Fibroblast of lung (primary cell): ENCODE measurements around the gene AKT1. TPM values are rescaled to one million over a fixed set of nuclear protein-coding genes. Genes with fewer than 3 reads are reported as not detected.

Experiments used
- DNase-seq, 2 donors: peaks; one replicate each; pipeline versions ENCODE4 v3.0.0 to v3.0.0-alpha.2; 2010; ENCODE audit warnings: low read depth in 2 of 2
- H2AFZ ChIP-seq: 2 replicates; pipeline ENCODE4 v1.5.1; 2012; ENCODE audit warnings: low read length, control low read depth, inconsistent platforms
- H3K27ac ChIP-seq: 2 replicates; pipeline ENCODE4 v1.5.1; 2011; ENCODE audit warnings: low read length, control low read depth; ENCODE audit not compliant: insufficient read depth
- H3K27me3 ChIP-seq: 2 replicates; pipeline ENCODE4 v1.5.1; 2011; ENCODE audit warnings: mild to moderate bottlenecking, low read length; ENCODE audit not compliant: control insufficient read depth, insufficient read depth
- H3K36me3 ChIP-seq: 2 replicates; pipeline ENCODE4 v1.5.1; 2011; ENCODE audit warnings: low read length; ENCODE audit not compliant: control insufficient read depth, insufficient read depth
- H3K4me1 ChIP-seq: 2 replicates; pipeline ENCODE4 v1.5.1; 2011; ENCODE audit warnings: low read length; ENCODE audit not compliant: control insufficient read depth, insufficient read depth; ENCODE audit errors: extremely low read depth
- H3K4me2 ChIP-seq: 2 replicates; pipeline ENCODE4 v1.5.1; 2011; ENCODE audit warnings: low read length, control low read depth; ENCODE audit not compliant: insufficient read depth; ENCODE audit errors: extremely low read depth
- H3K4me3 ChIP-seq, 4 experiments: fragments of 200-600 bp in 1 of 4; sonication (generic) in 1 of 4; replicated peaks in 1 of 4; 2 replicates each; pipeline ENCODE4 v1.5.1; 2011 to 2016; ENCODE audit warnings: low read length in 4 of 4, low read depth in 3 of 4, mild to moderate bottlenecking in 3 of 4, control low read depth in 2 of 4, inconsistent platforms in 1 of 4, mixed read lengths in 1 of 4; ENCODE audit not compliant: insufficient read depth in 1 of 4; ENCODE audit errors: control extremely low read depth in 1 of 4
- H3K79me2 ChIP-seq: 2 replicates; pipeline ENCODE4 v1.5.1; 2012; ENCODE audit warnings: mild to moderate bottlenecking, low read length, inconsistent platforms; ENCODE audit not compliant: control insufficient read depth, insufficient read depth
- H3K9ac ChIP-seq: 2 replicates; pipeline ENCODE4 v1.5.1; 2011; ENCODE audit warnings: mild to moderate bottlenecking, low read length, control low read depth; ENCODE audit not compliant: insufficient read depth
- H3K9me3 ChIP-seq: 2 replicates; pipeline ENCODE4 v1.5.1; 2012; ENCODE audit warnings: low read depth, low read length; ENCODE audit not compliant: control insufficient read depth, insufficient read depth
- H4K20me1 ChIP-seq: 2 replicates; pipeline ENCODE4 v1.5.1; 2011; ENCODE audit warnings: low read length; ENCODE audit not compliant: control insufficient read depth, insufficient read depth; ENCODE audit errors: extremely low read depth
- EZH2 ChIP-seq: IDR thresholded peaks from 2 replicates; pipeline ENCODE4 v1.5.1; 2012; ENCODE audit warnings: low read length, control low read depth, mild to moderate bottlenecking; ENCODE audit errors: missing control alignments
- polyA plus RNA-seq, 2 donors: library from polyadenylated mRNA; depleted of rRNA in 1 of 2; stranded (reverse) in 1 of 2; unstranded in 1 of 2; fragments of >200 nt; gene quantifications; 2 replicates each; pipeline ENCODE4 v1.2.1, GENCODE V29; 2011 to 2012; ENCODE audit warnings: missing spikeins in 1 of 2
- total RNA-seq: library from RNA; depleted of rRNA; stranded (reverse); fragments of >200 nt; gene quantifications from 2 replicates; pipeline ENCODE4 v1.2.1, GENCODE V29; 2014
- TF ChIP-seq, protein P1 (sequence below), 2 donors: IDR thresholded peaks in 1 of 2; conservative IDR thresholded peaks in 1 of 2; 1 replicate in 1 of 2; 2 replicates in 1 of 2; pipeline ENCODE4 v1.5.1; 2011 to 2012; ENCODE audit warnings: low read length in 2 of 2, control low read depth in 1 of 2, inconsistent platforms in 1 of 2, low read depth in 1 of 2, mild to moderate bottlenecking in 1 of 2

The AKT1 gene
- total and polyA plus RNA-seq, 2 donors (not counting 1 experiment from before 2014, with no cell fraction given) = 83.2 to 127 TPM

DNA sequence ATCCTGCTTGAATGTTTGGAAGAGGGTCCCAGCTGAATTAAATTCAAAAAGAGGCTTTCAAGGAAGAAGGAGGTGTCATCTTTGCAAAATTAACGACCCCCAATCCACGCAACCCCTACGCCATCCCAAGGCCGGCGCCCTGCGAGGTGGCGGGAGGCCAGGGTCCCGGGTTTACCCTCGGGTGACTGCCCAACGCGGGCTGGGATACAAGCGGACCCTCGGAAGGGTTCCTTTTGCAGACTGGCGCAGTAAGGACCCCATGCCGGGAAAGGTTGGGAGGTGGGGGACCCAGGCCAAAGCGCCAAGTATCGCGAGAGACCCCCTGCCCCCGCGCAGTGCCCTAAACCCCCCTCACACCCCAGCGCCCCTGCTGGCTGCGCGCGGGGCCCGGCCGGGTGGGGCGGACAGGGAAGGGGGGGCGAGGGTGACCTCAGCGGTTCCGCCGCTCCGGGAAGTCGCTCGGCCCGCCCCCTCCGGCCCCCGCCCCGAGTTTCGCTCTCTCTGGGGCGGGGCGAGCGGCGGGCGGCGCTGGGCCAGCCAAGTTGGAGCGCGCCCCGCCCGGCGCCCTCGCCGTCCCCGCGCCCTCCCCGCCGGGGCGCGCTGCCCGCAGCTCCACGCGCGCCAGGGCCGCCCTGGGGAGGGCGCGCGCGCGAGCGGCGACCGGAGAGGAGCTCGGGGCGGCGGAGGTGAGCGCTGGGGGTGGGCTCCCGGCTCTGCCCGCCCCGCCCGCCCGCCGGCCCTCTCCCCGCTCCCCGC, 4.6 kb upstream of the AKT1 start:
- Histone ChIP-seq H3K27ac (no peak overlapping the region), H3K9me3 (no peaks in the 10 kb centered on the region), H3K36me3 (no peaks in the 10 kb centered on the region), H3K9ac (no peak overlapping the region), H3K27me3 (no peaks in the 10 kb centered on the region), H2AFZ (no peak overlapping the region), H3K4me1 (peaks cover 13% of the 10 kb centered on the region), H4K20me1 (no peaks in the 10 kb centered on the region), H3K79me2 (no peaks in the 10 kb centered on the region), H3K4me3 (peak overlapping the region; percentile 8 to 67 (median 58)), H3K4me2 (peak overlapping the region; percentile 85)
- TF ChIP-seq, protein P1, sequence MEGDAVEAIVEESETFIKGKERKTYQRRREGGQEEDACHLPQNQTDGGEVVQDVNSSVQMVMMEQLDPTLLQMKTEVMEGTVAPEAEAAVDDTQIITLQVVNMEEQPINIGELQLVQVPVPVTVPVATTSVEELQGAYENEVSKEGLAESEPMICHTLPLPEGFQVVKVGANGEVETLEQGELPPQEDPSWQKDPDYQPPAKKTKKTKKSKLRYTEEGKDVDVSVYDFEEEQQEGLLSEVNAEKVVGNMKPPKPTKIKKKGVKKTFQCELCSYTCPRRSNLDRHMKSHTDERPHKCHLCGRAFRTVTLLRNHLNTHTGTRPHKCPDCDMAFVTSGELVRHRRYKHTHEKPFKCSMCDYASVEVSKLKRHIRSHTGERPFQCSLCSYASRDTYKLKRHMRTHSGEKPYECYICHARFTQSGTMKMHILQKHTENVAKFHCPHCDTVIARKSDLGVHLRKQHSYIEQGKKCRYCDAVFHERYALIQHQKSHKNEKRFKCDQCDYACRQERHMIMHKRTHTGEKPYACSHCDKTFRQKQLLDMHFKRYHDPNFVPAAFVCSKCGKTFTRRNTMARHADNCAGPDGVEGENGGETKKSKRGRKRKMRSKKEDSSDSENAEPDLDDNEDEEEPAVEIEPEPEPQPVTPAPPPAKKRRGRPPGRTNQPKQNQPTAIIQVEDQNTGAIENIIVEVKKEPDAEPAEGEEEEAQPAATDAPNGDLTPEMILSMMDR (conservative IDR thresholded peaks at IDR 0.05 in 1 of 2, IDR thresholded peaks at IDR 0.05 in 1 of 2; ENCODE audit: low read depth in 1 of 2, low read length in 2 of 2) = no peak
- TF ChIP-seq EZH2 = no peak
- peak; percentile 78 for DNase-seq

DNA sequence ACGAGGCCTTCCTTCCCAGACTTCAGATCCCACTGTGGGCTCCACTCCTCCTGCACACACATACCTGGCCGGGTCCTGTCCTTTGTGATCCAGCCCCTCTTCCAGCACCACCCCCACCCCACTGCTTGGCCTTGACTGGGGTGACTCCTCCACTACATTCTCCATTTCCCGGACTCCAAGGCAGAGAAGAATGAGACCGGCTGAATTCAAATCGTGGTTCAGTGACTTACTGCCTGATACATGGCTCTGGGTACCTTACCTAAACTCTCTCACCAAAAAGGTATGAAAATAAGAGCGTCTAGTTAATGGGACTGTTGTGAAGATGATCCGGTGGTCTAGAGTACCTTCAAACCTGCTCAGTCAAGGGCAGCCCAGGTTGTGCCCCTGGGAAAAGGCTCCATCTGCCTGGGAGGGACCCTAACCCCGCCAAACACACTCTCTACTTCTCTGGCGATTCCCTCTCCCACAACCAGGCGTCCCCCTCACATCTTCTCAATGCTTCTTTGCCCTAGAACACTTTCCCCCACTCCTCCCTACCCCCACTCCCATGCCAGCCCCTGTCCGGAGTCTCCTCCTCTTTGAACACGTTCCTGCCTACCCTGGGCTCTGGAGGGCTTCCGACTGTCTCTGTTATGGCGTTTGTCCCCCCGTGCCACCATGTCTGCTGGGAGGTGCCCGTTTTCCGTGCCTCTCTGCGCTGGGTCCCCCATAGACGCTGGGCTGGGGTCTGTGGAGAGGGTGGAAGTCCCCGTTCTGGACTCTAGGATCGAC, 3.9 kb upstream of the AKT1 start:
- no peaks in the 10 kb centered on the region for H3K27me3 ChIP-seq
- peaks cover 11% of the 10 kb centered on the region for H3K4me1 ChIP-seq
- H3K9ac ChIP-seq = no peak overlapping the region
- H3K36me3 ChIP-seq = no peaks in the 10 kb centered on the region
- no peaks in the 10 kb centered on the region for H4K20me1 ChIP-seq
- H3K27ac ChIP-seq = no peak overlapping the region
- peak overlapping the region in 3 of 4 experiments; percentile 8 to 67 (median 64) for H3K4me3 ChIP-seq
- no peaks in the 10 kb centered on the region for H3K9me3 ChIP-seq
- DNase-seq = peak; percentile 23 to 55
- peaks cover 5% of the 10 kb centered on the region for H3K79me2 ChIP-seq
- TF ChIP-seq EZH2 = no peak
- TF ChIP-seq, protein P1 (conservative IDR thresholded peaks at IDR 0.05 in 1 of 2, IDR thresholded peaks at IDR 0.05 in 1 of 2; ENCODE audit: low read depth in 1 of 2, low read length in 2 of 2) = peak; percentile 28 to 59
- peak overlapping the region; percentile 85 for H3K4me2 ChIP-seq
- H2AFZ ChIP-seq = no peak overlapping the region
